HG02943 (cell line): Measurements from ENCODE around the gene SEL1L3.

Source experiments
- ATAC-seq: cut with Tn5 transposase; IDR thresholded peaks from one replicate; pipeline ENCODE4 v1.9.1; 2021; ENCODE audit warnings: mild to moderate bottlenecking, low read depth, moderate library complexity; ENCODE audit not compliant: unreplicated experiment

SEL1L3 gene

DNA sequence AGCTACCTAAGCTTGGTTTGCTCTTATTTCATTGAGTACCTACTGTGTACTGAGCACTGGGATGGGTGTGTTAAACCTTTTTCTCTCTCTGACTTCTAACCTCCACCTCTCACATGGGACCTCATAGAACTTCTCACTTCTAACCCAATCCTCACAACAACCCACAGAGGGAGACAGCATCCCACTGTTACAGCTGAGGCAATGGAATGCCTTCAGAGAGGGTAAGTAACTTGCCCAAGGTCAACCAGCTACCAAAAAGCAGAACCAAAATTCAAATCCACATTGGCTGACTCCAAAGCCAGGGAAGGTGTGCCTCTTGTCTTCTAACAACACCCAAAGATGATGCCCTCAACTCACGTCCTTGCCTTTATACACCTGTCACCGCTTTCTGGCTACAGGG, 5.4 kb downstream of the SEL1L3 start:
- ATAC-seq = no peak

DNA sequence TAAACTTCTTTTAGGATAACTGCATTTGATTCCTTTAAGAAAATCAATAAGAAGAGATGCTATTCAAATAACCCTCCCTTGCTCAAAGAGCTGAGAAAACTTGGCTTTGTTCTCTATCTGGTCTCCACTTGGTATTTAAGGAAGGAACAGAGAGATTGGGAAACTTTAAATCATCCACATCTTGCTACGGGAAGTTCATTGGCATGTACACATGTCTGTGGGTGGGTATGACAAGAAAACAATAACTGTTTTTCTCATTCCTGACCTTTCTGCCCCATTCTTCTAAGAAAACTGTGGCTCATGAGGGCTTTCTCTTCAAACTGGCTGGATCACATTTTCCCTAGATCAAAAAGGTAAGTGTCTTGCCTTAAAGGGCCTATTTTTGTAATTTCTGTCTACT, 6.0 kb downstream of the SEL1L3 start:
- no peak for ATAC-seq

DNA sequence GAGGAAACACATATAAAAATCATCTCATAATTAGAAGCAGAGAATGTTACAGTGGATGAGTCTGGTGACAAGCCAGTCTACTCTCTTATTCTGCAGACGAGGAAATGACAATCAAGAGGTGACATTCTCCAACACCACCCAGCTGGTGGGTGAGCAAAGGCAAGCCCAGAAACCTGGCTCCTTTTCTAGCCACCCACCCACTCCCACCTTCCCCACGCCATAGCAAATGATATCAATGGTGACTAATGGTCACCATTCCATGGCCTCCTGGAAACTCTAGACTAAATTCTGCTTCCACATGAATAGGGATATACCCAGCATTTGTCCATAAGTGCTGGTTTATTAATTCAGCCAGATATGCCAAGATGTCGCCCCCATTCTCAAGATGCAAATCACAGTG, 10.7 kb downstream of the SEL1L3 start:
- ATAC-seq = no peak

DNA sequence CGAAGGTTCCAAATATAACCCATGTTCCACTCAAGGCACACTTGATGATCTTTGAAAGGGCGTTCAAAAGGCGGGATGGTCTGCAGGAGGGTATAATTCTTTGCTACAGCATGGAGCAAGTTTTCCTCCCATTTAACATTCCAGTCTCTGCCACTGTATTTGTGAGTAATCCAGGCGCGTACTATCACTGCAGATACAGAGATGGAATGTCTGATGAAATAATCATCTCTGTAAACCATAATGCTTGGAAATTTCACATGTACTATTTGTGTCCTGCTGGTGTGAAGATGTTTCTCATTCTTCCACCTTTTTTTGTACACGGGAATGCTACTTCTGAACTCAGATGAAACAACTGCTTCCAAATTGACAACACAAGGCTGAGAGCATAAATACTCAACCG, 15.5 kb downstream of the SEL1L3 start:
- ATAC-seq = no peak

GRCh38 chr4:25845841-25846653, 16.7 kb downstream of the SEL1L3 start:
- ATAC-seq = no peak

GRCh38 chr4:25844961-25845712, 17.7 kb downstream of the SEL1L3 start:
- no peak for ATAC-seq

- no peak for ATAC-seq
Observed at GRCh38 chr4:25843340-25844097, 19.3 kb downstream of the SEL1L3 start.

DNA sequence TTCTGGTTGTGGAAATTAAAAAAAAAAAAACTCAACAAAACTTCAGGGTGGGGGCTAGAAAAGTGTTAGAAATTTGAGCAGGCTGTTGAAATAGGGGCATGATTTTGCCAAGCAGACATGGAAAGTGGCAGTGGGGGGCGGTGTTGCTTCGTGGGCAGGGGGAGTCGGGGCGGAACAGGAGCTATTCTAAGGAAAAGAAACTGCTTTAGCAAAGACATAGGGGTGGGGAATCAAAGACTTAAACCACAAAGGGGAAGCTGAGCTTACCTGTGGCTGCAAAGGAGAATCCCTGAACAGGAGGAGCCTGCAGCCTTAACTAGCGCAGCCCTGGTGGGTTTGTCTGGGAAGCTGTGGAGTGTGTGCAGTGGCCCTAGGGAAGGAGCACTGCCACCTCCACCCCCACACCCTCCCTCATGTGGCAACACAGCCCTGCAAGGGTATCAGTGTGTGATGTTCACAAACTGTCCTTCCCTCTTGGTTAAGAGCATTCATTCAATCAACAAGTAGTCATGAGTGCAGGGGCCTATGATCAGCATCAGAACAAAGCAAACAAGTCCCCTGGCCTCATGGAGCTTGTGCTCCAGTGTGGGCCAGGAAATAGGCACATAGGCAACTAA, 20.5 kb downstream of the SEL1L3 start:
- ATAC-seq = peak; percentile 63

GRCh38 chr4:25839687-25840086, 23.1 kb downstream of the SEL1L3 start:
- ATAC-seq = no peak

- ATAC-seq = no peak
Observed at GRCh38 chr4:25839233-25839632, 23.6 kb downstream of the SEL1L3 start.

GRCh38 chr4:25838526-25838925, 24.3 kb downstream of the SEL1L3 start:
- ATAC-seq = no peak

DNA sequence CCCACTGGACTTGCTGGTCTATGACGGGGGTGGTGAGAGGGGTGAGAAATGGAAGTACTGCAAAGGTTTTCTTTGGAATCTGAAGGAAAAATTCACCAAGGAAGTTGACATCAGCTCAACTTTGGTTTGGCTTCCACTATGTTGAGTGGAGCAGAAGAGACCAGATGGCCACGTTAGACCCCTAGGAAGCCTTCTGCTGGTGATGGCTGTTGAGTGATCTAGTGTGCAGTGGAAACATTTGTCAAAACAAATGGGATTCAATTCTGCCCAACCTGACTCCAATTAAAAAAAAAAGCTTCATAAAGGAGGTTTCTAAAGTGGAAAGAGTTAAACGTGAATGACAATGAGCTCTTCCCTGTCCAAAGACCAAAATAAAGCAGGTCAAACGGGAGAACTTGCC, 25.7 kb downstream of the SEL1L3 start:
- no peak for ATAC-seq

DNA sequence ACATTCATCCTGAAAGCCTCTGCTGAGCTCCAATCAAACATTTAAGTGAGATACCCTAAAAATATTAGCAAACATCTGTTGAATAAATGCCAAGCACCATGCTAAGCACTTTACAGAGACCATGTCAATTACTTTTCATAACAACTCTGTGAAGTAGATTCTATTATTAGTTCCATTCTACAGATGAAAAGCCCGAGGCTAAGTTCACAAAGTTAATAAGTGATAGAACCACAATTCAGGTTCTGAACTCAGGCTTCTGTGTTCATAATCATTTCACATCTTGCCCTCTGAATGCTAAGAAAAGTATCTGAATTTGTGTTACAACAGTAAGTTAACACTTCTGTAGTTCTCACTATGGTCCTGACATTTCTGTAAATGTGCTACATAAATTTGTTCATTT, 27.4 kb downstream of the SEL1L3 start:
- no peak for ATAC-seq

- no peak for ATAC-seq
Observed at GRCh38 chr4:25834411-25835107, 28.2 kb downstream of the SEL1L3 start.

GRCh38 chr4:25830548-25830947, 32.2 kb downstream of the SEL1L3 start:
- no peak for ATAC-seq

DNA sequence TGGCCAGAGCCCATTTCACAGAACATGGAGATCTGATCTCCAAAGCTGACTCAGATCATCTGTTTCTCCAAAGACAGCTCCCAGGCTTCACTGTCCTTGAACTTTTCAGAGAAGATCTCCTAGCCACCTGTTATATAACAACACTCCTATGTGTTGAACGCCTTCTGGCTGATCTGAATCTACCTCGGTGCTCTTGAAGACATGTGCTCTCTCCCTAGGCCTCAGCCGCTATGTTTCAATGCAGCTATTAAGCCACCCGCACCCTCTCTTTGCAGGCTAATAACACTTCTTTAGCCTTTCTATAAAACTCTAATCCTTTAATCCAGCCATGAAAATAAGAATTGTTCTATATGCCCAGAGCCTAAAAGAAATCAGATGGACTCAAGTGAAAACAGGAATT, 34.9 kb downstream of the SEL1L3 start:
- ATAC-seq = no peak

GRCh38 chr4:25827373-25827772, 35.4 kb downstream of the SEL1L3 start:
- no peak for ATAC-seq

- no peak for ATAC-seq
Observed at GRCh38 chr4:25826074-25826752, 36.6 kb downstream of the SEL1L3 start.

DNA sequence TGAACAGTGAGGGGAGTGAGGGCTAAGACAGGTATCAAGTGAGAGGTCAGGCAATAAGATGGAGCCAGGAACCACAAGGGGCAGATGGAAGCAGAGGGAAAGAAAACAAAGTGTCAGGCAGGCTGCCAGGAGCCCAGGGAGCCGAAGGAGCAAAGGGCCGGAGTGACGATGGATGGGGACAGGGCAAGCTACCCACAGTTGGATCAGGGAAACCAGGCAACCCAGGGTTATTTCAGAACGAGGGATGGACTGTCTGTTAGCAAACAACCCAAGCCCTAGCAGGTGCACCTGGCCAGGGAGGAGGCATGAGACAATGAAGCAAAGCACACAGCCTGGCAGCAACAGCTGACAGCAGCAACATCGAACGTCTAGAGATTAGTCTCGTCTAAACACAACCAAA, 39.2 kb downstream of the SEL1L3 start:
- no peak for ATAC-seq

DNA sequence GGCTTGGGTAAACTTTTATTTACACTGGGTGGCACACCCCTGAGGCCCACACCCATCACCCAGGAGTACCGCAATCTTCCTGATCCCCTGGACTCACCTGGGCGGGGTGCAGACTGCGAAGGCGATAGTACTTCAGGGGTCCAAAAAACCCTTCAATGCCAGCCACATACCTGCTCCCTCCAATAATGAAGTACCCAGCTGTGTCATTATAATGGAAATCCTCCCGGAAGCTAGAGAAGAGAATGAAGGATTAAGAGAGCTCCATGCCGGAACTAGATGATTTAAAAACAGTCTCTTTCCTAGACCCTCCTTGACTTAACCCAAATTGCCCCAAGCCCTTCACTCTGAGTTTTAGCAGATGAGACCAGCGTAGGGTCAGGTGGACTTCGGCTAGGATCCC, 40.9 kb downstream of the SEL1L3 start:
- no peak for ATAC-seq
